HepG2 (cell line): ENCODE measurements around the gene DDX23.
A peak's percentile ranks its signal among the peaks of the same experiment; 100 is the strongest.

Source experiments
- CEBPB ChIP-seq: IDR thresholded peaks from 2 replicates; pipeline ENCODE4 v1.6.1; 2011; ENCODE audit warnings: low read depth, low read length, improper control_type of control experiment, borderline replicate concordance
- CHD2 ChIP-seq: IDR thresholded peaks from 2 replicates; pipeline ENCODE4 v1.6.1; 2011; ENCODE audit warnings: low read depth, low read length, improper control_type of control experiment
- CREB1 ChIP-seq, 2 experiments: fragments of 450-650 bp in 1 of 2; IDR thresholded peaks; 2 replicates each; pipeline ENCODE4 v1.6.1; 2016 to 2017; ENCODE audit warnings: control low read depth in 1 of 2, mild to moderate bottlenecking in 1 of 2, missing compliant biosample characterization in 1 of 2, missing genetic modification characterization in 1 of 2
- DNMT1 ChIP-seq: sonication (generic); formaldehyde crosslinking; IDR thresholded peaks from 2 replicates; pipeline ENCODE4 v1.5.1; 2020; ENCODE audit warnings: mild to moderate bottlenecking, missing genetic modification reagents
- MBD4 ChIP-seq: IDR thresholded peaks from 2 replicates; pipeline ENCODE4 v1.6.1; 2012; ENCODE audit warnings: low read length, inconsistent platforms, borderline replicate concordance
- NCOA1 ChIP-seq: sonication (generic); formaldehyde crosslinking; IDR thresholded peaks from 2 replicates; pipeline ENCODE4 v1.9.0; 2021; ENCODE audit warnings: missing genetic modification reagents
- PAWR ChIP-seq: sonication (generic); formaldehyde crosslinking; IDR thresholded peaks from 2 replicates; pipeline ENCODE4 v1.4.0; 2020; ENCODE audit warnings: missing genetic modification reagents, mild to moderate bottlenecking, borderline replicate concordance
- POLR2A ChIP-seq, 2 experiments: IDR thresholded peaks; 2 replicates each; pipeline ENCODE4 v1.6.1; 2011; ENCODE audit warnings: low read depth in 2 of 2, low read length in 2 of 2, mild to moderate bottlenecking in 1 of 2, moderate library complexity in 1 of 2; ENCODE audit not compliant: insufficient read depth in 1 of 2
- POLR2AphosphoS5 ChIP-seq: IDR thresholded peaks from 2 replicates; pipeline ENCODE4 v1.6.1; 2012; ENCODE audit warnings: low read depth, low read length
- SNRNP70 ChIP-seq: fragments of 200-400 bp; formaldehyde crosslinking; IDR thresholded peaks from 2 replicates; pipeline ENCODE4 v1.6.1; 2017; ENCODE audit warnings: mild to moderate bottlenecking, low read depth, low read length, moderate library complexity
- ZNF24 ChIP-seq: fragments of 450-650 bp; IDR thresholded peaks from 2 replicates; pipeline ENCODE4 v1.6.1; 2017; ENCODE audit warnings: antibody characterized with exemption, mild to moderate bottlenecking
- TF ChIP-seq, protein P1 (sequence below): sonication (generic); formaldehyde crosslinking; IDR thresholded peaks from 2 replicates; pipeline ENCODE4 v1.5.0; 2020; ENCODE audit warnings: mild to moderate bottlenecking, missing genetic modification reagents, moderate library complexity

- TF ChIP-seq MBD4 (no peak), CEBPB (no peak), CREB1 (IDR thresholded peaks at IDR 0.05) (peak; percentile 82), CREB1 (CRISPR knock-in tag; IDR thresholded peaks at IDR 0.05) (peak; percentile 93), POLR2AphosphoS5 (peak; percentile 75), POLR2A (IDR thresholded peaks at IDR 0.05; ENCODE audit: insufficient read depth in 1 of 2, low read depth in 2 of 2, low read length in 2 of 2) (peak; percentile 65 to 77), CHD2 (peak; percentile 71; the same call in 1 of the 2 replicates), SNRNP70 (no peak), DNMT1 (0 out of 2 replicates have a peak, but pooled peaks have one; percentile 66), ZNF24 (no peak), PAWR (CRISPR knock-in tag) (no peak), NCOA1 (CRISPR knock-in tag) (no peak)
- TF ChIP-seq, protein P1, sequence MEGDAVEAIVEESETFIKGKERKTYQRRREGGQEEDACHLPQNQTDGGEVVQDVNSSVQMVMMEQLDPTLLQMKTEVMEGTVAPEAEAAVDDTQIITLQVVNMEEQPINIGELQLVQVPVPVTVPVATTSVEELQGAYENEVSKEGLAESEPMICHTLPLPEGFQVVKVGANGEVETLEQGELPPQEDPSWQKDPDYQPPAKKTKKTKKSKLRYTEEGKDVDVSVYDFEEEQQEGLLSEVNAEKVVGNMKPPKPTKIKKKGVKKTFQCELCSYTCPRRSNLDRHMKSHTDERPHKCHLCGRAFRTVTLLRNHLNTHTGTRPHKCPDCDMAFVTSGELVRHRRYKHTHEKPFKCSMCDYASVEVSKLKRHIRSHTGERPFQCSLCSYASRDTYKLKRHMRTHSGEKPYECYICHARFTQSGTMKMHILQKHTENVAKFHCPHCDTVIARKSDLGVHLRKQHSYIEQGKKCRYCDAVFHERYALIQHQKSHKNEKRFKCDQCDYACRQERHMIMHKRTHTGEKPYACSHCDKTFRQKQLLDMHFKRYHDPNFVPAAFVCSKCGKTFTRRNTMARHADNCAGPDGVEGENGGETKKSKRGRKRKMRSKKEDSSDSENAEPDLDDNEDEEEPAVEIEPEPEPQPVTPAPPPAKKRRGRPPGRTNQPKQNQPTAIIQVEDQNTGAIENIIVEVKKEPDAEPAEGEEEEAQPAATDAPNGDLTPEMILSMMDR (CRISPR knock-in tag): no peak
Measured at GRCh38 chr12:48851883-48852733, at the start of gene DDX23.
